ENCODE results near the gene UBALD1.

The UBALD1 gene

DNA sequence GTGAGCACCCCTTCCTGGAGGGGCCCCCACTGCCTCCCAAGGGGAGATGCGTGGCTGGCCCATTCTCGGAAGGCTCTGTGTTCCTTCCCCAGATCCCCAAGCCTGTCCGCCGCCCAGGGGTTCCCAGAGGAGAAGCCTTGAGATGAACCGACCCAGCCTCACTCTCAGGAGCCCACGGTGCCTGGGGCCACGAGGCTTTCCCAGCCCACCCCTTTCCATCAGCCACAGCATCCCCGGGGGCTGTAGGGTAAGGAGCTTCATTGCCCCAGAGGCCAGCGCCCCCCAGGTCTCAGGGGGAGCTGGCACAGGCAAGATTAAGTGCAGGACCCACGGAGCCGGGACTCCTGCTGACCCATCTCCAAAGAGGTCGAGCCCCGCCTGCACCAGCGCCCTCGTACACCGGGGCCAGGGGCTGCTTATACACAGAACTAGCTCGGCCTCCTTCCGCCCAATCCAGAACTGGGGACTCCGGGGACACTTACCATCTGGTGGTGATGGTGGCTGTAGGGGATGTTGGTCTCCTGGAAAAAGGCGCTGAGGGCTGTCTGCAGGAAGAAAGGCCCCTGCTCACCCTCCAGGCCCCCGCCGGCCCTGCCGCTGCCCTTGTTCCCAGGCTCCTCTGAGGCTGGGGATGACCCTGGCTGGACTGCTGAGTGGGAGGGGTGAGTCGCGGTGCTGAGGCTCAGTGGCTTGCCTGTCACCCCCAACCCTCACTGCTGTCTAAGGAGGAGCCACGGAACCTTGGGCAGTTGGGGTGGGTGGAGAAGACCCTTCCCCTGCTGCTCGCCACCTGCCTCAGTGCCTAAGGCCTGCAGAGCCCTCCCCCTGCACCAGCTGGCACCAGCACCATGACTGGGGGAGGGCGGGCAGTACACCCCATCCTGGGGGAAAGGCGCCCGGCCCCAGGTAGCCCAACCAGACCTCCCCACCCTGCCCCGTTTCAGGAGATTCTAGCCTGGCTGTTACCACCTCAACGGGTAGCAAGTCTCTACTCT, 4.4 kb downstream of the UBALD1 start:
- DNase-seq (ENCODE audit: low read depth), result no peak
- TF ChIP-seq CTCF (IDR thresholded peaks at IDR 0.05; ENCODE audit: insufficient read depth, low read depth, low read length, missing control alignments), result no peak
- no peak overlapping the region for H3K4me3 ChIP-seq (ENCODE audit: low read depth, low read length)

GRCh38 chr16:4609200-4610010, 5.3 kb downstream of the UBALD1 start:
- no peak for DNase-seq (ENCODE audit: low read depth)
- no peak for TF ChIP-seq CTCF (IDR thresholded peaks at IDR 0.05; ENCODE audit: insufficient read depth, low read depth, low read length, missing control alignments)
- no peak overlapping the region for H3K4me3 ChIP-seq (ENCODE audit: low read depth, low read length)

DNA sequence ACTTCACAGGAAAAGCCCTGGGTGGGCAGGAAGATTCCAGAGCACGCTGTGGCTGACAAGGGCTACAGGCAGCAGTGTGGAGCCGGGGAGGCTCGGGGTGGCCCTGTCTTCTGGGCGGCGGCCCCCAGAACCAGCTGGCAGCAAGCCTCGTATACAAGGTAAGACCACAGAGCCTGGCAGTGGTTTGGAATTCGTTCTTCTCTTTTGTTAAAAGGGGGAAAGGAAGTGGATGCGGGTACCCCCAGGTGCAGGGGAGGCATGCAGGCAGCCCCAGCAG, 6.0 kb downstream of the UBALD1 start:
- DNase-seq (ENCODE audit: low read depth), result no peak
- no peak for TF ChIP-seq CTCF (IDR thresholded peaks at IDR 0.05; ENCODE audit: insufficient read depth, low read depth, low read length, missing control alignments)
- no peak overlapping the region for H3K4me3 ChIP-seq (ENCODE audit: low read depth, low read length)

- no peak for TF ChIP-seq CTCF (IDR thresholded peaks at IDR 0.05; ENCODE audit: insufficient read depth, low read depth, low read length, missing control alignments)
Measured at GRCh38 chr16:4607841-4608703, 6.6 kb downstream of the UBALD1 start.

GRCh38 chr16:4606354-4606753, 8.3 kb downstream of the UBALD1 start:
- DNase-seq (ENCODE audit: low read depth), result no peak
- no peak for TF ChIP-seq CTCF (IDR thresholded peaks at IDR 0.05; ENCODE audit: insufficient read depth, low read depth, low read length, missing control alignments)

More at GRCh38 chr16:4607841-4608703, 6.6 kb downstream of the UBALD1 start:
- H3K4me3 ChIP-seq (ENCODE audit: low read depth, low read length), result no peak overlapping the region
- DNase-seq (ENCODE audit: low read depth), result no peak

GRCh38 chr16:4604401-4604800, 10.3 kb downstream of the UBALD1 start:
- H3K4me3 ChIP-seq (ENCODE audit: low read depth, low read length), result no peak overlapping the region
- no peak for DNase-seq (ENCODE audit: low read depth)
- no peak for TF ChIP-seq CTCF (IDR thresholded peaks at IDR 0.05; ENCODE audit: insufficient read depth, low read depth, low read length, missing control alignments)

More at GRCh38 chr16:4606354-4606753, 8.3 kb downstream of the UBALD1 start:
- H3K4me3 ChIP-seq (ENCODE audit: low read depth, low read length), result no peak overlapping the region

Measured in GM12865 (cell line).